Hepatocyte (in vitro differentiated cells): ENCODE results near the gene LARP4B. TPM values are rescaled to one million over a fixed set of nuclear protein-coding genes. Genes with fewer than 3 reads are reported as not detected.

Source experiments
- DNase-seq: peaks from one replicate; pipeline ENCODE4 v3.0.0-alpha.2; 2016; ENCODE audit warnings: low spot score
- H2AFZ ChIP-seq: fragments of 200-600 bp; sonication (generic); 2 replicates; pipeline ENCODE4 v1.6.0; 2016; ENCODE audit warnings: antibody characterized with exemption, mild to moderate bottlenecking
- H3K27ac ChIP-seq: fragments of 200-600 bp; sonication (generic); 2 replicates; pipeline ENCODE4 v1.5.1; 2016; ENCODE audit warnings: mild to moderate bottlenecking
- H3K27me3 ChIP-seq: fragments of 200-600 bp; sonication (generic); 2 replicates; pipeline ENCODE4 v1.6.1; 2016
- H3K36me3 ChIP-seq: fragments of 200-600 bp; sonication (generic); replicated peaks from 2 replicates; pipeline ENCODE4 v1.5.1; 2016; ENCODE audit warnings: low read depth; ENCODE audit not compliant: insufficient read depth
- H3K4me1 ChIP-seq: fragments of 200-600 bp; sonication (generic); 2 replicates; pipeline ENCODE4 v1.5.1; 2016; ENCODE audit warnings: mild to moderate bottlenecking, moderate library complexity; ENCODE audit not compliant: insufficient read depth
- H3K4me2 ChIP-seq: fragments of 200-600 bp; sonication (generic); 2 replicates; pipeline ENCODE4 v1.6.0; 2016
- H3K4me3 ChIP-seq: fragments of 200-600 bp; sonication (generic); 2 replicates; pipeline ENCODE4 v1.5.1; 2016; ENCODE audit warnings: mild to moderate bottlenecking
- H3K79me2 ChIP-seq: fragments of 200-600 bp; sonication (generic); 2 replicates; pipeline ENCODE4 v1.6.0; 2017; ENCODE audit warnings: mild to moderate bottlenecking
- H3K9me2 ChIP-seq: fragments of 200-600 bp; sonication (generic); replicated peaks from 2 replicates; pipeline ENCODE4 v1.6.0; 2017; ENCODE audit warnings: mild to moderate bottlenecking; ENCODE audit not compliant: insufficient read depth
- H3K9me3 ChIP-seq: fragments of 200-600 bp; sonication (generic); 2 replicates; pipeline ENCODE4 v1.5.1; 2016; ENCODE audit warnings: low read depth, mild to moderate bottlenecking
- H4K20me1 ChIP-seq: fragments of 200-600 bp; sonication (generic); 2 replicates; pipeline ENCODE4 v1.6.0; 2016; ENCODE audit warnings: mild to moderate bottlenecking; ENCODE audit not compliant: insufficient read depth, poor library complexity, severe bottlenecking
- EZH2 ChIP-seq: fragments of 200-600 bp; sonication (generic); IDR thresholded peaks from 2 replicates; pipeline ENCODE4 v1.6.1; 2016; ENCODE audit warnings: antibody characterized with exemption, mild to moderate bottlenecking, borderline replicate concordance
- EZH2phosphoT487 ChIP-seq: fragments of 200-600 bp; sonication (generic); IDR thresholded peaks from one replicate; pipeline ENCODE4 v1.6.1; 2018; ENCODE audit warnings: antibody characterized with exemption, mild to moderate bottlenecking, low read depth, moderate library complexity; ENCODE audit not compliant: unreplicated experiment, severe bottlenecking
- WGBS: methylation state at CpG from one replicate; pipeline ENCODE4 v1.1.6; 2016; ENCODE audit warnings: low lambda C conversion rate; ENCODE audit errors: missing lambda C conversion rate; 5-methylcytosine and 5-hydroxymethylcytosine counted together
- polyA plus RNA-seq: library from polyadenylated mRNA; unstranded; fragments of >200 nt; fragmentation: Nextera tagmentation; extraction: Ambion mirVana; gene quantifications from 2 replicates; pipeline ENCODE4 v1.2.1, GENCODE V29; 2016
- total RNA-seq: library from RNA; depleted of rRNA; stranded (reverse); fragments of >200 nt; gene quantifications from 2 replicates; pipeline ENCODE4 v1.2.3, GENCODE V29; 2014
- TF ChIP-seq, protein P1 (sequence below): fragments of 200-600 bp; sonication (generic); IDR thresholded peaks from 2 replicates; pipeline ENCODE4 v1.5.1; 2016; ENCODE audit warnings: antibody characterized with exemption, mild to moderate bottlenecking; ENCODE audit not compliant: poor library complexity

Gene LARP4B
- total and polyA plus RNA-seq, 2 experiments from 2014 or later, result 28.4 to 43.4 TPM

DNA sequence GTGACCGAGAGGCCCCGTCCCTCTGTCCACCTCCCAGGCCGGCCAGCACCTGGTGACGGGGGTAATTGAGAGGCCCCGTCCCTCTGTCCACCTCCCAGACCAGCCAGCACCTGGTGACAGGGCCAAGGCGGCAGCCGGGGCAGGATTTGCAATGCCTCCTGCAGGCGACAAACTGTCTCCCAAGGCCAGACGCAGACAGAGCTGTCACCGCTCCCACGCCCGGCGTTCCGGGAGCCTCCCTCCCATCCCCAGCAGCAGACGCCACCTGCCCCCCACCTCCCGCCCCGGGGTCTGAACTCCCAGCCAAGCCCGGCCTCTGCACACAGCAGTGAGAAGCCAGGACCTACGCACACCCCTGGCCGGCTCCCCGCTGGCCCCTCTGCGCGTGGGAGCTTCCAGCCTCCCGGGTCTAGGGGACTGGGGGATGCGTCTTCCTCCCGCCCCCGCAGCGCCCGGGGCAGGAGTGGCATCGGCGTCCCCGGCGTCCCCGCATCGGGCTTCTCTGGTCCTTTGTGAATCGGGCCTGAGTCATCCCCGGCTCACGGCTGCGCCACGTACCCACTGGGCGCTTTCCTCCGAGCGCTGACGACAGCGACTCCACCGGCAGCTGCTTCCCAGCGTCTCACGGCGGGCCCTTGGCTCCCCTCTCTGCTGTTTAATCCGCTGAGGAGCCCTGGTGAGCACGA lies 147.0 kb downstream of the LARP4B start:
- H4K20me1 ChIP-seq, result no peaks in the 10 kb centered on the region
- H3K4me3 ChIP-seq, result no peak overlapping the region
- WGBS, result 11% methylated on average over 43 of the region's 51 CpGs
- H3K79me2 ChIP-seq, result no peaks in the 10 kb centered on the region
- no peaks in the 10 kb centered on the region for H3K27me3 ChIP-seq
- H3K27ac ChIP-seq, result no peak overlapping the region
- H3K9me3 ChIP-seq, result no peaks in the 10 kb centered on the region
- H2AFZ ChIP-seq, result peak overlapping the region; percentile 34
- H3K36me3 ChIP-seq, result no peaks in the 10 kb centered on the region
- peaks cover 4% of the 10 kb centered on the region for H3K4me1 ChIP-seq
- H3K9me2 ChIP-seq, result no peaks in the 10 kb centered on the region
- TF ChIP-seq EZH2, result no peak
- TF ChIP-seq, protein P1, sequence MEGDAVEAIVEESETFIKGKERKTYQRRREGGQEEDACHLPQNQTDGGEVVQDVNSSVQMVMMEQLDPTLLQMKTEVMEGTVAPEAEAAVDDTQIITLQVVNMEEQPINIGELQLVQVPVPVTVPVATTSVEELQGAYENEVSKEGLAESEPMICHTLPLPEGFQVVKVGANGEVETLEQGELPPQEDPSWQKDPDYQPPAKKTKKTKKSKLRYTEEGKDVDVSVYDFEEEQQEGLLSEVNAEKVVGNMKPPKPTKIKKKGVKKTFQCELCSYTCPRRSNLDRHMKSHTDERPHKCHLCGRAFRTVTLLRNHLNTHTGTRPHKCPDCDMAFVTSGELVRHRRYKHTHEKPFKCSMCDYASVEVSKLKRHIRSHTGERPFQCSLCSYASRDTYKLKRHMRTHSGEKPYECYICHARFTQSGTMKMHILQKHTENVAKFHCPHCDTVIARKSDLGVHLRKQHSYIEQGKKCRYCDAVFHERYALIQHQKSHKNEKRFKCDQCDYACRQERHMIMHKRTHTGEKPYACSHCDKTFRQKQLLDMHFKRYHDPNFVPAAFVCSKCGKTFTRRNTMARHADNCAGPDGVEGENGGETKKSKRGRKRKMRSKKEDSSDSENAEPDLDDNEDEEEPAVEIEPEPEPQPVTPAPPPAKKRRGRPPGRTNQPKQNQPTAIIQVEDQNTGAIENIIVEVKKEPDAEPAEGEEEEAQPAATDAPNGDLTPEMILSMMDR, result peak; percentile 33
- peak overlapping the region; percentile 81 for H3K4me2 ChIP-seq
- DNase-seq, result peak; percentile 86

GRCh38 chr10:782751-783648 lies 148.5 kb downstream of the LARP4B start:
- H3K9me2 ChIP-seq, result no peaks in the 10 kb centered on the region
- H3K27ac ChIP-seq, result no peak overlapping the region
- no peak overlapping the region for H3K4me2 ChIP-seq
- H3K9me3 ChIP-seq, result no peaks in the 10 kb centered on the region
- H3K36me3 ChIP-seq, result no peaks in the 10 kb centered on the region
- DNase-seq, result no peak
- no peaks in the 10 kb centered on the region for H3K79me2 ChIP-seq
- TF ChIP-seq, protein P1, result no peak
- no peak for TF ChIP-seq EZH2
- TF ChIP-seq EZH2phosphoT487, result no peak
- no peak overlapping the region for H2AFZ ChIP-seq
- H3K4me3 ChIP-seq, result no peak overlapping the region
- H3K27me3 ChIP-seq, result no peaks in the 10 kb centered on the region
- peaks cover 4% of the 10 kb centered on the region for H3K4me1 ChIP-seq
- WGBS, result 91% methylated on average over 32 of the region's 32 CpGs
- no peaks in the 10 kb centered on the region for H4K20me1 ChIP-seq

DNA sequence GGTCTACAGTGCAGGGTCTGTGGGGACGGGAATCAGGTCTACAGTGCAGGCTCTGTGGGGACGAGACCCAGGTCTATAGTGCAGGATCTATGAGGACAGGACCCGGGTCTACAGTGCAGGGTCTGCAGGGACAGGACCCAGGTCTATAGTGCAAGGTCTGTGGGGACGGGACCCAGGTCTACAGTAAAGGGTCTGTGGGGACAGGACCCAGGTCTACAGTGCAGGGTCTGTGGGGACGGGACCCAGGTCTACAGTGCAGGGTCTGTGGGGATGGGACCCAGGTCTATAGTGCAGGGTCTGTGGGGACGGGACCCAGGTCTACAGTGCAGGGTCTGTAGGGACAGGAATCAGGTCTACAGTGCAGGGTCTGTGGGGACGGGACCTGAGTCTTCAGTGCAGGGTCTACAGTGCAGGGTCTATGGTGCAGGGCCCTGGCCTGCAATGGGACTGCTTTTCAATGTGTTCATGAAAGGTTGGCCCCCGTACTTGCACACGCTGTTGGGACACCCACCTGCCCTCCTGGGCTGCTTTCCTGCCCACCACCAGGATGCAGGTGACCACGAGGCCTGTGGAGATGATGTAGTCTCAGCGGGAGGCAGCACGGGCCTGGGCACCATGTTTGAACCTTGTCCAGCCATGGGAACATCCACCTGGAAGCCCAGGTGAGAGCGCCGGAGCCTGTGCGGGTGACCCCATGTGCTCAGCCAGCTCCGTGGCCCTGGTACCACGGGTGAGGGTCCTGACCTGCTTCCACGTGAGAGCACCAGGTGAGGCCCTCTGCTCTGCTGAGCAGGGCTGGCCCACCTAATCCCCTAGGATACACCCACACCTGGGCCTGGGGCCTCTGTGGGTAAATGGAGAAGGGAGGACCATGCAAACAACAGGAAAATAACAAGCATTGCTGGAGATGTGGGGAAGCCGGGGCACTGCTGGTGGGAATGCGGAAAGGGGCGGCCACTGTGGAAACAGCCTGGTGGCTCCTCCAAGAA lies 150.7 kb downstream of the LARP4B start:
- peaks cover 4% of the 10 kb centered on the region for H3K4me1 ChIP-seq
- no peaks in the 10 kb centered on the region for H3K79me2 ChIP-seq
- no peak overlapping the region for H3K4me2 ChIP-seq
- H2AFZ ChIP-seq, result no peak overlapping the region
- WGBS, result 94% methylated on average over 19 of the region's 21 CpGs
- TF ChIP-seq, protein P1, result no peak
- TF ChIP-seq EZH2, result no peak
- no peak for TF ChIP-seq EZH2phosphoT487
- no peak overlapping the region for H3K4me3 ChIP-seq
- H4K20me1 ChIP-seq, result no peaks in the 10 kb centered on the region
- H3K27ac ChIP-seq, result no peak overlapping the region
- DNase-seq, result no peak
- H3K9me3 ChIP-seq, result no peaks in the 10 kb centered on the region
- H3K36me3 ChIP-seq, result no peaks in the 10 kb centered on the region
- H3K27me3 ChIP-seq, result no peaks in the 10 kb centered on the region
- no peaks in the 10 kb centered on the region for H3K9me2 ChIP-seq
